Neural cell (in vitro differentiated cells): Measurements from ENCODE around the gene CACNA1C. TPM values are rescaled to one million over a fixed set of nuclear protein-coding genes. Genes with fewer than 3 reads are reported as not detected.

Experiments used
- H2AFZ ChIP-seq: fragments of 200-600, 300-800 bp; sonication (generic), shearing (Covaris generic); 2 replicates; pipeline ENCODE4 v1.6.0; 2014; ENCODE audit warnings: low read depth, mild to moderate bottlenecking, antibody characterized with exemption, low read length, moderate library complexity
- H3F3A ChIP-seq: fragments of 200-600 bp; shearing (Covaris generic); 2 replicates; pipeline ENCODE4 v1.6.1; 2016; ENCODE audit warnings: mild to moderate bottlenecking, moderate library complexity, mixed read lengths, antibody characterized with exemption, low read length; ENCODE audit not compliant: insufficient read depth, poor library complexity, severe bottlenecking
- H3K27ac ChIP-seq: fragments of 200-600, 300-800 bp; sonication (generic), shearing (Covaris generic); 2 replicates; pipeline ENCODE4 v1.5.1; 2014; ENCODE audit warnings: mild to moderate bottlenecking, low read length, moderate library complexity
- H3K27me3 ChIP-seq: fragments of 300-800, 200-600 bp; sonication (generic), shearing (Covaris generic); 2 replicates; pipeline ENCODE4 v1.6.0; 2014; ENCODE audit warnings: mild to moderate bottlenecking, low read depth, low read length, moderate library complexity; ENCODE audit not compliant: insufficient read depth
- H3K36me3 ChIP-seq: fragments of 300-800, 200-600 bp; sonication (generic), shearing (Covaris generic); 2 replicates; pipeline ENCODE4 v1.5.1; 2014; ENCODE audit warnings: mild to moderate bottlenecking, antibody characterized with exemption, low read length, moderate library complexity; ENCODE audit not compliant: insufficient read depth
- H3K4me2 ChIP-seq: fragments of 300-800, 200-600 bp; sonication (generic), shearing (Covaris generic); 2 replicates; pipeline ENCODE4 v1.6.0; 2014; ENCODE audit warnings: mild to moderate bottlenecking, low read length
- H3K4me3 ChIP-seq: fragments of 300-800, 200-600 bp; sonication (generic), shearing (Covaris generic); 2 replicates; pipeline ENCODE4 v1.5.1; 2014; ENCODE audit warnings: mild to moderate bottlenecking, low read length, moderate library complexity
- H3K79me2 ChIP-seq: fragments of 200-600 bp; shearing (Covaris generic); replicated peaks from 2 replicates; pipeline ENCODE4 v1.6.0; 2014; ENCODE audit warnings: mild to moderate bottlenecking, low read length, moderate library complexity; ENCODE audit not compliant: insufficient read depth
- H3K9ac ChIP-seq: fragments of 300-800, 200-600 bp; sonication (generic), shearing (Covaris generic); 2 replicates; pipeline ENCODE4 v1.6.1; 2016; ENCODE audit warnings: mild to moderate bottlenecking, low read length, mixed read lengths
- H3K9me2 ChIP-seq: fragments of 200-600 bp; shearing (Covaris generic); 2 replicates; pipeline ENCODE4 v1.6.1; 2016; ENCODE audit warnings: mild to moderate bottlenecking, low read length, mixed read lengths; ENCODE audit not compliant: insufficient read depth
- H3K9me3 ChIP-seq: fragments of 200-600, 300-800 bp; sonication (generic), shearing (Covaris generic); 2 replicates; pipeline ENCODE4 v1.6.1; 2016; ENCODE audit warnings: mild to moderate bottlenecking, mixed run types, low read length, moderate library complexity, mixed read lengths
- H4K20me1 ChIP-seq: fragments of 200-600 bp; shearing (Covaris generic); 2 replicates; pipeline ENCODE4 v1.6.1; 2016; ENCODE audit warnings: mild to moderate bottlenecking, mixed run types; ENCODE audit not compliant: insufficient read depth
- CTCF ChIP-seq: fragments of 450-650 bp; IDR thresholded peaks from 2 replicates; pipeline ENCODE4 v1.5.1; 2014; ENCODE audit warnings: antibody characterized with exemption, mild to moderate bottlenecking, moderate library complexity; ENCODE audit not compliant: poor library complexity, severe bottlenecking
- EP300 ChIP-seq: fragments of 450-650 bp; conservative IDR thresholded peaks from 2 replicates; pipeline ENCODE4 v1.6.1; 2014; ENCODE audit warnings: antibody characterized with exemption, mild to moderate bottlenecking, moderate library complexity; ENCODE audit not compliant: poor library complexity, severe bottlenecking
- EZH2 ChIP-seq: fragments of 200-600, 300-800 bp; shearing (Covaris generic), sonication (generic); IDR thresholded peaks from 2 replicates; pipeline ENCODE4 v1.6.1; 2014; ENCODE audit warnings: antibody characterized with exemption, low read length, borderline replicate concordance, mild to moderate bottlenecking; ENCODE audit not compliant: insufficient read depth, poor library complexity, severe bottlenecking
- MXI1 ChIP-seq: fragments of 450-650 bp; conservative IDR thresholded peaks from 2 replicates; pipeline ENCODE4 v1.6.1; 2014; ENCODE audit warnings: antibody characterized with exemption, mild to moderate bottlenecking; ENCODE audit not compliant: poor library complexity, severe bottlenecking
- POLR2AphosphoS5 ChIP-seq: IDR thresholded peaks from 2 replicates; pipeline ENCODE4 v1.6.1; 2012
- RAD21 ChIP-seq: fragments of 450-650 bp; conservative IDR thresholded peaks from 2 replicates; pipeline ENCODE4 v1.6.1; 2014; ENCODE audit warnings: antibody characterized with exemption, mild to moderate bottlenecking, moderate library complexity
- REST ChIP-seq: IDR thresholded peaks from 2 replicates; pipeline ENCODE4 v1.6.1; 2012; ENCODE audit warnings: borderline replicate concordance
- SMC3 ChIP-seq: fragments of 450-650 bp; conservative IDR thresholded peaks from 2 replicates; pipeline ENCODE4 v1.6.1; 2014; ENCODE audit warnings: antibody characterized with exemption, mild to moderate bottlenecking, moderate library complexity; ENCODE audit not compliant: poor library complexity
- TAF1 ChIP-seq: IDR thresholded peaks from 2 replicates; pipeline ENCODE4 v1.6.1; 2012; ENCODE audit warnings: low read depth
- polyA plus RNA-seq: library from polyadenylated mRNA; depleted of rRNA; stranded (reverse); fragments of >200 nt; gene quantifications from 2 replicates; pipeline ENCODE4 v1.2.3, GENCODE V29; 2014

CACNA1C gene
- polyA plus RNA-seq, 1 donor from 2014 or later = 9.7 TPM

DNA sequence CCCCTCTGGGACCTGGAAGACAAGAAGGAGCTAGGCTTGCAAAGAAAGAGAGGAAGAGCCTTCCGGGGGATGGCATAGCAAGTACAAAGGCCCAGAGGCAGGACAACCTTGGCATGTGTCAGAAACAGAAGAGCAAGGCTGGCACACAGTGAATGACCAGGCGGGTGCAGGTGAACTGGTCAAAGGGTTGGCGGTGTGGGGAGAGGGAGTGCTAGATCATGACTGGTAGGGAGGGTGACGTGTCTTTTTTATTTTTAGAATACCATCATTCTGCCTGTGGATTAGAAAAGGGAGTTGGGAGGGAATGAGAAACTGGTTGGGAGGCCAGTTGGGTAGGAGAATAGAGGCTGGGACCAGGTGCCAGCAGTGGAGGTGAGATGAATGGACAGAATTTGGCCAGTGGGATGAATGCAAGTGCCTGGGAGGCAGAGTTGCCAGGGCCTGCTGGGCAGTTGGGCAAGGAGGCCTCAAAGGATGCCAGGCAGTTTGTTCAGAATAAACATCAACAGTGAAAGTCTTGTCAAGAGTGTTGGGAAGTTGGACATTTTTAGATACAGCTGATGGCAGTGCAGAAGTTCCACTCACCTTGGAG, 168.3 kb downstream of the CACNA1C start:
- Histone ChIP-seq H3K36me3 (no peaks in the 10 kb centered on the region), H3K79me2 (no peaks in the 10 kb centered on the region), H3K27me3 (no peaks in the 10 kb centered on the region), H3F3A (no peaks in the 10 kb centered on the region), H3K9me2 (no peaks in the 10 kb centered on the region), H2AFZ (no peak overlapping the region), H3K9ac (no peak overlapping the region), H3K9me3 (no peaks in the 10 kb centered on the region), H3K27ac (no peak overlapping the region), H3K4me3 (no peak overlapping the region), H3K4me2 (no peak overlapping the region), H4K20me1 (no peaks in the 10 kb centered on the region)
- TF ChIP-seq EP300 (no peak), MXI1 (no peak), POLR2AphosphoS5 (no peak), REST (no peak), CTCF (no peak)

DNA sequence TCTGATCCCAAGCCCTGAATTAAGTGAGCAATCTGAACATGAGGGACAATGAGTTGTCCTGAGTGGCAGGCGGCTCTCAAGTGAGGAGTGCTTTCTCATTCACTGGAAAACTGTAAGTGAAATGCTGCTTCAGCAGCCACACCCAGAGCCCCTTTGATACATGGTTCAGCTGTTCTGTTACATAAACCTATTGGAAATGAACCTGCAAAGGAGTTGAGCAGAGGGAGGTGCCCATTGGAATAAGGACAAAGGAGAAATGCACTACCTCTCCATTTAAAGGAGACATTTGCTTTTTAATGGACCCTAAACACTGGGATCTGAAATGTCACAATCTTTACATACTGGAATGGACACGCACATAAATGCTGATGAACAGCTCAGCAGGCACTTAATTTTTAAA, 169.9 kb downstream of the CACNA1C start:
- Histone ChIP-seq H3K27ac (no peak overlapping the region), H3K9ac (no peak overlapping the region), H3F3A (no peaks in the 10 kb centered on the region), H3K27me3 (no peaks in the 10 kb centered on the region), H3K4me2 (no peak overlapping the region), H3K9me2 (no peaks in the 10 kb centered on the region), H3K4me3 (no peak overlapping the region), H3K9me3 (no peaks in the 10 kb centered on the region), H4K20me1 (no peaks in the 10 kb centered on the region), H3K79me2 (no peaks in the 10 kb centered on the region), H2AFZ (no peak overlapping the region), H3K36me3 (no peaks in the 10 kb centered on the region)
- TF ChIP-seq RAD21 (no peak), EZH2 (no peak), TAF1 (no peak), CTCF (no peak), POLR2AphosphoS5 (no peak), SMC3 (no peak), REST (no peak), MXI1 (no peak), EP300 (no peak)
